Stimulated activated CD4-positive, alpha-beta T cell treated with anti-CD3 and anti-CD28 coated beads, Interleukin-15, amount 100 ng/mL, for 24 hours (primary cell): ENCODE data around the gene ADSS1.

ENCODE experiments used
- DNase-seq: peaks from one replicate; pipeline ENCODE4 v3.0.0-alpha.2; 2020

ADSS1 gene

GRCh38 chr14:104700225-104700651 lies 23.8 kb upstream of the ADSS1 start:
- DNase-seq: no peak

GRCh38 chr14:104700747-104701217 lies 23.2 kb upstream of the ADSS1 start:
- DNase-seq: no peak

DNA sequence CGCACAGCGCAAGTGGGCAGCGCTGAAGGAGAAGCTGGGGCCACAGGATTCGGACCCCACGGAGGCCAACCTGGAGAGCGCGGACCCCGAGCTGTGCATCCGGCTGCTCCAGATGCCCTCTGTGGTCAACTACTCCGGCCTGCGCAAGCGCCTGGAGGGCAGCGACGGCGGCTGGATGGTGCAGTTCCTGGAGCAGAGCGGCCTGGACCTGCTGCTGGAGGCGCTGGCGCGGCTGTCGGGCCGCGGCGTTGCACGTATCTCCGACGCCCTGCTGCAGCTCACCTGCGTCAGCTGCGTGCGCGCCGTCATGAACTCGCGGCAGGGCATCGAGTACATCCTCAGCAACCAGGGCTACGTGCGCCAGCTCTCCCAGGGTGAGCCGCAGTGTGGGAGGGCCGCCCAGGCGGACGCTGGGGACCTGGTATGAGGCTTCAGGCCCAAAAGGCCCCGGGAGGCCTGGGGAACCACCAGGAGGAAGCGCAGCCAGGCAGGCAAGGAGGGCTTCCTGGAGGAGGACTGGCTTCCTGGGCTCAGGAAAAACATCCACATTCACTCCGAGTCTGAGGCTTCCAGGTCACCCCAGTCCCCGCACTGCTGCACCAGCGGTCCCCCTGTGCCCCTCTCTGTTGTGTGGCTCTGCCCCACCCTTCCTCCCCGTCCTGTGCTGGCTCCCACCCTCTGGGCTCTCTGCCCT lies 22.5 kb upstream of the ADSS1 start:
- DNase-seq: no peak

- DNase-seq: no peak
These were observed 21.9 kb upstream of the ADSS1 start for GRCh38 chr14:104702106-104702505.

DNA sequence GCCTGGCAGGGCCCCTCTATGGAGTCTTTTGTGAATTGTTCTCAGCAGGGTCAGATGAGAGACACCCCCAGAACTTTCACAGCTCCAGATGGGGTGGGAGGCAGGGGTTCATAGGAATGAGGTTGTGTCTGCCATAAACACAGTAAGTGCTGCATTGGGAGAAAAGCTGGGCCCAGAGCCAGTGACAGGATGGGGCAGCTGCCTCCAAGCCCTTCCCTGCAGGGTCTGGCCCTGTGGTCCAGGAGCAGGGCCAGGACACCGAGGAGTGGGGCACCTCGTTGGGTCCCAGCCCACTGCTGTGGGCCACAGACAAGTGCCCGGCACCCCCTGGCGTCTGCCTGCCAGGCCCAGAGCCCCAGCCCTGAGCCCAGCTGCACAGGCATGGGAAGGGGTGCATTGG lies 21.4 kb upstream of the ADSS1 start:
- DNase-seq: no peak

DNA sequence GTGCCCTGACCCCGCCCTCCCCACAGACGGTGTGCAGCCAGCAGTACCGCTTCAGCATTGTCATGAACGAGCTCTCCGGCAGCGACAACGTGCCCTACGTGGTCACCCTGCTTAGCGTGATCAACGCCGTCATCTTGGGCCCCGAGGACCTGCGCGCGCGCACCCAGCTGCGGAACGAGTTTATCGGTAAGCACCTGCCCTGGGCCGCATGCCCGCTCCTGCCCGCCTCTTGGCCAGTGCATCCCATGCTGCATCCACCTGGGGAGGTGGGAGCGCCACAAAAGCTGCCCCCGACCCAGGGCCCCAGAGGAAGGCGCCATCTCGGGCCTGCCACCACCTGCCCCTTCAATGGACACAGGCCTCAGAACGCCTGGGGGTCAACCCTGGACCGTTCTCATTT lies 20.8 kb upstream of the ADSS1 start:
- no peak for DNase-seq

- DNase-seq: no peak
These were observed 19.8 kb upstream of the ADSS1 start for GRCh38 chr14:104704252-104704651.

DNA sequence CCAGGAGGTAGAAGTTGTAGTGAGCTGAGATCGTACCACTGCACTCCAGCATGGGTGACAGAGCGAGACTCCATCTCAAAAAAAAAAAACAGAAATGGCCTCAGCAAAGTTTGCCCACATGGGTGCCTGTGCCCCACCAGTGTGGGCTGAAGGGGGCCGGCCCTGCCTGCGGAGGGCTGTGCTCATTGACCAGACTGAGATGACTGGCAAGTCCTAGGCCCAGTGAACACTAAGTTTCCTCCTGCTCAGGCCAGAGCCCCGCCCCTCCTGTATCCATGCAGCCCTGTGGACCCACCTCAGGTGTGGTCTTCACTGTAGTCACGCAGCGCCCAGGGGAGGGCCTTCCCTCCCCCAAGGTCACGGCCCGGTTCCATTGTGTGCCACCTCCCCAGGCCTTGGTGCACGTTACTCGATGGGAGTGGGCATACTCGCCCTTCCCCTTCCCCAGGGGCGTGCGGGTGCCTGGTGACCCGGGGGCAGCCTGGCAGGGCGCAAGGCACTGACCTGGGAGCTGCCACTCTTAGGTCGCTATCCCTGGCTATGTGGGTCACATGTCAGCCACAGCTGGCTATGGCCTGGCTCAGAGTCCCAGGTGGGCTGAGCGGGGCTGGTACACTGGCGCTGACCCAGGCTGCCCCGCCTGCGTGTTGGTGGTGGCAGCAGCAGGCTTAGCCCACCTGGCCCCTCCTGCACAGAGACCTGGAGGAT lies 18.5 kb upstream of the ADSS1 start:
- no peak for DNase-seq

DNA sequence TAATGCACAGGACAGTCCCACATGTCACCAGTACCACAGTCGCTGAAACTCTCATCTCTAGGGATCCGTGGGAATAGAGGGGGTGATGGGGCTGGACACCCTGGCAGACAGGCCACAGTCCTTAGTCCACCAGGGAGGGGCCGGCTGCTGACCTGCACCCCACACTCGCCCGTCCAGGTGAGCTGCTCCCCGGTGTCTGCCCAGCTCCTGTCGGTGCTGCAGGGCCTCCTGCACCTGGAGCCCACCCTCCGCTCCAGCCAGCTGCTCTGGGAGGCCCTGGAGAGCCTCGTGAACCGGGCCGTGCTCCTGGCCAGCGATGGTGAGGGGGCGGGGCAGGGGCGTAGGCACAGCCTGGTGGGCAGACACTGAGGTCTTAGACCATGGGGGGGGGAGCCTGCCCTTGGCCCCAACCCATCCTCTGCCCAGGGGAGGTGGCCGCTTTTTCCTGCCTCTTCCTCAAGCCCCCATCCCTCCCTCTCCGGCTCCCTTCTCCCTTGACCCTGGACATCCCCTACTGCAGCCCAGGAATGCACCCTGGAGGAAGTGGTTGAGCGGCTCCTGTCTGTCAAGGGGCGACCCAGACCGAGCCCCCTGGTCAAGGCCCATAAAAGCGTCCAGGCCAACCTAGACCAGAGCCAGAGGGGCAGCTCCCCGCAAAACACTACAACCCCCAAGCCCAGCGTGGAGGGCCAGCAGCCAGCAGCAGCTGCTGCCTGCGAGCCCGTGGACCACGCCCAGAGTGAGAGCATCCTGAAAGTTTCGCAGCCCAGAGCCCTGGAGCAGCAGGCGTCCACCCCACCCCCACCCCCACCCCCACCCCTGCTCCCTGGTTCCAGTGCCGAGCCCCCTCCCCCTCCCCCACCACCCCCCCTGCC lies 17.1 kb upstream of the ADSS1 start:
- DNase-seq: no peak

DNA sequence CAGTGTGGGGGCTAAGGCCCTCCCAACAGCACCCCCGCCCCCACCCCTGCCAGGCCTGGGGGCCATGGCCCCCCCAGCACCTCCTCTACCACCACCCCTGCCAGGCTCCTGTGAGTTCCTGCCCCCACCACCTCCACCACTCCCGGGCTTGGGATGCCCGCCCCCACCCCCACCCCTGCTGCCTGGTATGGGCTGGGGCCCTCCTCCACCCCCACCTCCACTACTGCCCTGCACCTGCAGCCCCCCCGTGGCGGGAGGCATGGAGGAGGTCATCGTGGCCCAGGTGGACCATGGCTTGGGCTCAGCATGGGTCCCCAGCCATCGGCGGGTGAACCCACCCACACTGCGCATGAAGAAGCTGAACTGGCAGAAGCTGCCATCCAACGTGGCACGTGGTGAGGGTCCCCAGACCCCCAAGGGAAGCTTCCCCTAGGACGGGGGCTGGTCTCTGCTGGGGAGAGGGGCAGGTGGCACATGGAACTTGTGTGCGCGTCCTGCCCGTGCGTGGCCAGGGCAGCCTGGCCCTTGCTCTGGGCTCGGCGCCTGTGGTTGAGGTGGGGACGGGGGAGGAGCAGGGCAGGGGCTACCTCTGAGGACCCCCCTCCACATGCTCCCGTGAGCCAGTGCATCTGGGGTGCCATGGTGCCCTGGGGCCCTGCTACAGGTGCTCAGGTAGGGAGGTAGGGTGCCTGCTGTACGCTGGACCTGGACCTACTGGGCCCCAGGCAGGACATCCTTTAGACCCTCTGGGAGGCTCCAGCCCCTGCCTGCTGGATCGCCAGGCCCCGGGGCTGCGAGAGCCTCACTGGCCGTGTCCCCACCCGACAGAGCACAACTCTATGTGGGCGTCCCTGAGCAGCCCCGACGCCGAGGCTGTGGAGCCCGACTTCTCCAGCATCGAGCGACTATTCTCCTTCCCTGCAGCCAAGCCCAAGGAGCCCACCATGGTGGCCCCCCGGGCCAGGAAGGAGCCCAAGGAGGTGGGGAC lies 16.1 kb upstream of the ADSS1 start:
- no peak for DNase-seq

DNA sequence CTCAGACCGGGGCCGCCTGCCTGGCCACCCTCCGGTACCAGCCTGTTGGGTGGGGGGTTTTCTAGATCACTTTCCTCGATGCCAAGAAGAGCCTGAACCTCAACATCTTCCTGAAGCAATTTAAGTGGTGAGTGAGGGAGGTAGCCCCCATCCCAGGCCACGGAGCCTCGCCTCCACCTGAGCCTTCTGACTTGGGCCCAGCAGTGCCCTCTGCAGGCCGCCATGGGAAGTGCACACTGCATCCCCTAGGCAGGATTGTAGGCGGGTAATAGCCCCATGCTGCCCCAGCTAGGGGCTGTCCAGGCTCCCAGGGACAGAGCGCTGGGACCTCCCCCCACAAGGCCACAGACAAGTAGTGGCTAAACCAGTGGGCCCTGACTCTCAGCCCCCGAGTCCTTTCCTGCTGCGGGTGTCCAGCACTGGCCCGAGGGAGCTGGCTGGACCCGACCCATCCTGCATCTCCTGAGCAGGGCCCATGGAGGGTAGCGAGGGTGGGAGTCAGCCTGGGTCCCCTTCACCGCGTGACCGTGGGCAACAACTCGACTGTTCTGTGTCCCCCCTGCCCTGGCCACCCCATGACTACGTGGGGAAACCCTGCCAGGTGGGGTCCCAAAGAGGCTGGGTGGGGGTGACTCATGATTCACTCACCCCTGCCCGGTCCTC lies 15.3 kb upstream of the ADSS1 start:
- peak; percentile 80 for DNase-seq

DNA sequence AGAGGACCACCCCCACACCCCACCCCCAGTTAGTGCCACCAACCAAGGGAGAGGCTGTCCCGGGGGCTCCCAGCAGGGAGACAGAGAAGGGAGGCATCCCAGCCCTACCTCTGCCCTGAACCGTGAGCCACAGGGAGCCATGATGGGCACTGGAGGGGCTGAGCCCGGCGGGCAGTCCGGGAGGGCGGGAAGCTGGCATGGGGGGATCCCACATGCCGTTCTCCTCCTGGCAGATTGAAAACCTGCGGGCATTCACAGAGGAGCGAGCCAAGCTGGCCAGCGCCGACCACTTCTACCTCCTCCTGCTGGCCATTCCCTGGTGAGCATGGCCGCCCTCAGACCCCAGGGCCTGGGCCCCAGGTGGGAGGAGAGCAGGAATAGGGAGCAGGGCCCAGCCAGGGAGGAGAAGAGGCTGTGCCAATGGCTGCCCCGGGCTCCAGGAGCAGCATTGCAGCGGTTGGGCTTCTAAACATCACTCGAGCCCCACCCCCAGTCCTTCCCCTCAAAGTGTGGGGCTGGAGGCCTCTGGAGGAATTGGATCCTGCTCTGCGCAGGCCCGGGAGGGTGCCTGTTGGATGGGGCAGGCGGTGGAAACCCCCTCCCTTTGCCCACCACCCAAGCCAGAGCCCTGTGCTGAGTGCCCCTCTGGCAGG lies 14.5 kb upstream of the ADSS1 start:
- DNase-seq: no peak

GRCh38 chr14:104710071-104710735 lies 13.8 kb upstream of the ADSS1 start:
- DNase-seq: no peak

GRCh38 chr14:104712881-104713734 lies 10.9 kb upstream of the ADSS1 start:
- DNase-seq: no peak

GRCh38 chr14:104714066-104714465 lies 10.0 kb upstream of the ADSS1 start:
- DNase-seq: no peak

DNA sequence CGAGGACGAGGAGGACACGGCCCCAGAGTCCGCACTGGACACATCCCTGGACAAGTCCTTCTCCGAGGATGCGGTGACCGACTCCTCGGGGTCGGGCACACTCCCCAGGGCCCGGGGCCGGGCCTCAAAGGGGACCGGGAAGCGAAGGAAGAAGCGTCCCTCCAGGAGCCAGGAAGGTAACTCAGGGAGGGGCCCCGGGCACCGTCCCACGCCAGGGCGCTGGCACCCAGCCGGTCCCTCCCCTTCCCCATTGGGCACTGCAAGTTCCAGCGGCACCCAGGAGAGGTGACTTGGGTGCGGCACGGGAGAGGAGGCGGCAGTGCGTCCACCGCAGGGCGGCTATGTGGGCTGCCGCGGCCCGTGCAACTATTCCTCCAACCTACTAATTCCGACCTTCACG lies 9.3 kb upstream of the ADSS1 start:
- no peak for DNase-seq

- DNase-seq: no peak
These were observed 8.6 kb upstream of the ADSS1 start for GRCh38 chr14:104715416-104715815.

DNA sequence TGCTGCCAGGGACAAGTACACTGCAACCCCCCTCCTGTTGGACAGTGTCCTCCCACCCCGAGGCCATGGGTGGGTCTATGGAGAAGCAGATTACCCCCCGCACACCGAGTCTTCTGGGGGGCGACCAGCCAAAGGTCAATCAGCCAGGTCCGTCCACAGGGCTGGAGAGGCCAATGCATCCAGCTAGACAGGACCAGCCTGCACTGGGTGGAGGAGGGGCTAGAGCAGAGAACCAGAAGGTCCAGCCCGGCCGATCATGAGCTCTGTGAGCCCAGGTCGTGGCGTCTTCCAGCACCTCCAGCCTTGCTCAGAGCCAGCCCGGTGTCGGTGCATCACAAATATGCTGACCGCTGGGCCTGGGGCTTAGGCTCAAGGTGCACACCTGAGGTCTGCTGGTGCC lies 8.2 kb upstream of the ADSS1 start:
- DNase-seq: no peak

DNA sequence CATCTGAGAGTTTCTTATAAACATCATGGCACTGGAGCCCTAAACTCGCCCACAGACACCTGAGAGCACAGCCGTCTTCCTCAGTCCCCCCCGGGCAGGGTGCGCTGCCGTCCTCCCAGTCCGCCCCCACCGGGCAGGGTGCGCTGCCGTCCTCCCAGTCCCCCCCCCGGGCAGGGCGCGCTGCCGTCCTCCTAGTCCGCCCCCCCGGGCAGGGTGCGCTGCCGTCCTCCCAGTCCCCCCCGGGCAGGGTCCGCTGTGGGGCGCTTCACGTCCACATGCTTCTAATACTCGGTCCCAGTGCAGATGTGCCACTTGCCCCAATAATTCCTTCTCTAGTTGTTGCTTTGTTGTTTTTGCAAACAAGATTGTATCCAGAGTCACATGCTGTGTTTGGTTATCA lies 6.9 kb upstream of the ADSS1 start:
- DNase-seq: no peak

- DNase-seq: no peak
These were observed 6.4 kb upstream of the ADSS1 start for GRCh38 chr14:104717646-104718045.
